Common myeloid progenitor, CD34-positive (primary cell): ENCODE results near the gene SURF1.

Source experiments
- CTCF ChIA-PET: fragments of 350-600 bp; sonication (Branson Sonifier 250); formaldehyde crosslinking; loops from one replicate; lab custom pipeline; 2021; ENCODE audit warnings: antibody characterized with exemption; lab: Charles Lee
- POLR2A ChIA-PET: fragments of 350-600 bp; sonication (Branson Sonifier 250); formaldehyde crosslinking; loops from one replicate; lab custom pipeline; 2021; ENCODE audit warnings: antibody characterized with exemption; lab: Charles Lee
- DNase-seq, 3 donors: peaks; one replicate each; pipeline versions ENCODE4 v3.0.0 to v3.0.0-alpha.2; 2013
- H3K27ac ChIP-seq, 2 experiments: 1 replicate in 1 of 2; 2 replicates in 1 of 2; pipeline ENCODE4 v1.7.0; 2013; ENCODE audit warnings: inconsistent platforms in 2 of 2, low read length in 2 of 2, mild to moderate bottlenecking in 2 of 2, low read depth in 1 of 2, moderate library complexity in 1 of 2; ENCODE audit not compliant: severe bottlenecking in 2 of 2, insufficient read depth in 1 of 2, poor library complexity in 1 of 2
- H3K27me3 ChIP-seq, 5 experiments: replicated peaks in 2 of 5; 1 replicate in 3 of 5; 2 replicates in 2 of 5; pipeline versions ENCODE4 v1.6.1 to v1.7.0; 2013; ENCODE audit warnings: low read length in 4 of 5, mild to moderate bottlenecking in 2 of 5, moderate library complexity in 2 of 5, inconsistent platforms in 1 of 5; ENCODE audit not compliant: insufficient read depth in 5 of 5, control insufficient read depth in 4 of 5
- H3K36me3 ChIP-seq, 4 experiments: 1 replicate in 2 of 4; 2 replicates in 2 of 4; pipeline versions ENCODE4 v1.6.1 to v1.7.0; 2013; ENCODE audit warnings: low read length in 3 of 4, control low read depth in 1 of 4, mild to moderate bottlenecking in 1 of 4; ENCODE audit not compliant: control insufficient read depth in 4 of 4, insufficient read depth in 4 of 4
- H3K4me1 ChIP-seq, 4 experiments: 1 replicate in 3 of 4; 2 replicates in 1 of 4; pipeline versions ENCODE4 v1.6.1 to v1.7.1; 2013; ENCODE audit warnings: low read length in 3 of 4, mild to moderate bottlenecking in 3 of 4, control low read depth in 1 of 4, inconsistent platforms in 1 of 4, moderate library complexity in 1 of 4; ENCODE audit not compliant: control insufficient read depth in 4 of 4, insufficient read depth in 4 of 4; ENCODE audit errors: control extremely low read depth in 1 of 4
- H3K4me3 ChIP-seq, 7 experiments: 1 replicate in 4 of 7; 2 replicates in 3 of 7; pipeline versions ENCODE4 v1.5.1 to v1.7.0; 2013; ENCODE audit warnings: mild to moderate bottlenecking in 7 of 7, low read length in 6 of 7, moderate library complexity in 6 of 7, inconsistent platforms in 2 of 7, low read depth in 2 of 7, control low read depth in 1 of 7; ENCODE audit not compliant: insufficient read depth in 4 of 7, control insufficient read depth in 1 of 7; ENCODE audit errors: extremely low read depth in 1 of 7
- H3K9me3 ChIP-seq, 5 experiments: 1 replicate in 4 of 5; 2 replicates in 1 of 5; pipeline versions ENCODE4 v1.6.1 to v1.7.1; 2013; ENCODE audit warnings: low read length in 4 of 5, mild to moderate bottlenecking in 2 of 5, inconsistent platforms in 1 of 5, low read depth in 1 of 5, moderate library complexity in 1 of 5; ENCODE audit not compliant: control insufficient read depth in 4 of 5, insufficient read depth in 2 of 5; ENCODE audit errors: control extremely low read depth in 1 of 5
- WGBS: methylation state at CpG from one replicate; pipeline ENCODE4 v1.1.5; 2013; ENCODE audit not compliant: insufficient coverage; 5-methylcytosine and 5-hydroxymethylcytosine counted together

SURF1 gene

GRCh38 chr9:133306242-133307204 is 49.8 kb downstream of the SURF1 start:
- peaks cover 0 to 4% (median 0%) of the 10 kb centered on the region in 5 experiments for H3K27me3 ChIP-seq
- H3K9me3 ChIP-seq = no peaks in the 10 kb centered on the region
- ChIA-PET POLR2A (no interaction called here), CTCF (interaction anchor here (1.2 kb wide), 1 partner anchor 30 kb away, joined by 3 read pairs; no protein-coding TSS in a partner anchor)
- H3K4me1 ChIP-seq = no peaks in the 10 kb centered on the region
- H3K27ac ChIP-seq = no peak overlapping the region
- 87% methylated on average over 28 of the region's 31 CpGs for WGBS
- no peak overlapping the region for H3K4me3 ChIP-seq
- no peaks in the 10 kb centered on the region for H3K36me3 ChIP-seq
- no peak for DNase-seq

- Histone ChIP-seq H3K27ac (no peak overlapping the region), H3K27me3 (peaks cover 0 to 4% (median 0%) of the 10 kb centered on the region in 5 experiments), H3K36me3 (no peaks in the 10 kb centered on the region), H3K4me3 (no peak overlapping the region), H3K9me3 (no peaks in the 10 kb centered on the region), H3K4me1 (no peaks in the 10 kb centered on the region)
- POLR2A ChIA-PET = interaction anchor here (0.7 kb wide), 1 partner anchor 67 kb away, joined by 4 read pairs; no protein-coding TSS in a partner anchor
- CTCF ChIA-PET = interaction anchor here (0.7 to 1.2 kb wide), 2 partner anchors 23 to 30 kb away, joined by 3 read pairs; no protein-coding TSS in a partner anchor
- no peak for DNase-seq
- WGBS = 84% methylated on average over 17 of the region's 23 CpGs
These were observed 50.6 kb downstream of the SURF1 start for GRCh38 chr9:133305731-133306130.

- Histone ChIP-seq H3K9me3 (no peaks in the 10 kb centered on the region), H3K27ac (no peak overlapping the region), H3K27me3 (peaks cover 0 to 6% (median 0%) of the 10 kb centered on the region in 5 experiments), H3K4me3 (no peak overlapping the region), H3K36me3 (no peaks in the 10 kb centered on the region), H3K4me1 (no peaks in the 10 kb centered on the region)
- no peak for DNase-seq
- ChIA-PET CTCF (interaction anchor here (0.7 kb wide), 1 partner anchor 24 kb away, joined by 3 read pairs; no protein-coding TSS in a partner anchor), POLR2A (interaction anchor here (0.7 kb wide), 1 partner anchor 66 kb away, joined by 4 read pairs; no protein-coding TSS in a partner anchor)
- 94% methylated on average over 24 of the region's 38 CpGs for WGBS
These were observed 51.6 kb downstream of the SURF1 start for GRCh38 chr9:133304477-133305377.

GRCh38 chr9:133304158-133304470 is 52.2 kb downstream of the SURF1 start:
- no peaks in the 10 kb centered on the region for H3K36me3 ChIP-seq
- no peaks in the 10 kb centered on the region for H3K9me3 ChIP-seq
- CTCF ChIA-PET = interaction anchor here (0.8 to 1.2 kb wide), 3 partner anchors 10 to 47 kb away, joined by 3 read pairs; no protein-coding TSS in a partner anchor
- no peak overlapping the region for H3K27ac ChIP-seq
- DNase-seq = no peak
- peaks cover 0 to 6% (median 0%) of the 10 kb centered on the region in 5 experiments for H3K27me3 ChIP-seq
- H3K4me1 ChIP-seq = no peaks in the 10 kb centered on the region
- POLR2A ChIA-PET = no interaction called here
- 95% methylated on average over 10 of the region's 13 CpGs for WGBS
- no peak overlapping the region for H3K4me3 ChIP-seq

- DNase-seq = no peak
- POLR2A ChIA-PET = no interaction called here
- CTCF ChIA-PET = interaction anchor here (0.8 to 1.2 kb wide), 3 partner anchors 9 to 48 kb away, joined by 3 read pairs; no protein-coding TSS in a partner anchor
These were observed 52.8 kb downstream of the SURF1 start for GRCh38 chr9:133303266-133304157.

More at GRCh38 chr9:133303266-133304157, 52.8 kb downstream of the SURF1 start:
- Histone ChIP-seq H3K4me1 (no peaks in the 10 kb centered on the region), H3K9me3 (no peaks in the 10 kb centered on the region), H3K27me3 (peaks cover 0 to 6% (median 0%) of the 10 kb centered on the region in 5 experiments), H3K4me3 (no peak overlapping the region), H3K36me3 (no peaks in the 10 kb centered on the region), H3K27ac (no peak overlapping the region)
- 85% methylated on average over 17 of the region's 26 CpGs for WGBS
